Activated CD8-positive, alpha-beta memory T cell treated with anti-CD3 and anti-CD28 coated beads, Interleukin-2, amount 50 U/mL, for 24 hours (primary cell): ENCODE data around the gene GRIK3.
"Not testable (repeated sequence)": the region's sequence is repeated elsewhere in the genome, so short reads cannot be mapped to it uniquely, and the experiment has no call there.

ENCODE experiments used
- DNase-seq: peaks from one replicate; pipeline ENCODE4 v3.0.0-alpha.2; 2020; ENCODE audit errors: extremely low read depth

Gene GRIK3

GRCh38 chr1:36910886-36911540 lies 123.3 kb downstream of the GRIK3 start:
- DNase-seq, result no peak

- DNase-seq, result no peak
Observed at GRCh38 chr1:36909946-36910725, 124.2 kb downstream of the GRIK3 start.

DNA sequence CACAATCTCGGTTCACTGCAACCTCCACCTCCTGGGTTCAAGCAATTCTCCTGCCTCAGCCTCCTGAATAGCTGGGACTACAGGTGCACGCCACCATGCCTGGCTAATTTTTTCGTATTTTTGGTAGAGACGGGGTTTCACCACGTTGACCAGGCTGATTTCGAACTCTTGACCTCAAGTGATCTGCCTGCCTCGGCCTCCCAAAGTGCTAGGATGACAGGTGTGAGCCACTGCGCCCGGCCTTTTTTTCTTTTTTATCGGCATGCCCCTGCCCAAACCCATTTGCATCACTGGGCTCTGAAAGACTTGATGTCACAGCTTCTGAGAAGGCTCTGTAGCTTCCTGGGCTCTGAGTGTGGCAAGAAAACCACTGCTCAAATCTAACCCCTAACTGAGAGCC lies 125.0 kb downstream of the GRIK3 start:
- DNase-seq, result not testable (repeated sequence)

GRCh38 chr1:36908096-36908495 lies 126.2 kb downstream of the GRIK3 start:
- no peak for DNase-seq

DNA sequence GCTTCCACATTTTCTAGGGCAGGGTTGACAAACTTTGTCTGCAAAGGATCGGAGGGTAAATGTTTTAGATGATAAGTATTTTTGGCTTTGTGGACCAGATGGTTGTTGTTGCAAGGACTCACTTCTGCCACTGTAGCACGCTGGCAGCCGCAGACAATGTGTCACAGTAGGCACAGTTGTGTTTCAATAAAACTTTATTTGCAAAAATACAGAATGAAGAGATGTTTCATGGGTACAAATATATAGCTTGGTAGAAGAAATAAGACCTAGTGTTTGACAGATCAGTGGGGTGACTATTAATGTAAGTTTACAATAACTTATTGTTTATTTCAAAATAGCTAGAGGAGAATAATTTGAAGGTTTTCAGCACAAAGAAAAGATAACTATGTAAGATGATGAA lies 127.8 kb downstream of the GRIK3 start:
- no peak for DNase-seq

DNA sequence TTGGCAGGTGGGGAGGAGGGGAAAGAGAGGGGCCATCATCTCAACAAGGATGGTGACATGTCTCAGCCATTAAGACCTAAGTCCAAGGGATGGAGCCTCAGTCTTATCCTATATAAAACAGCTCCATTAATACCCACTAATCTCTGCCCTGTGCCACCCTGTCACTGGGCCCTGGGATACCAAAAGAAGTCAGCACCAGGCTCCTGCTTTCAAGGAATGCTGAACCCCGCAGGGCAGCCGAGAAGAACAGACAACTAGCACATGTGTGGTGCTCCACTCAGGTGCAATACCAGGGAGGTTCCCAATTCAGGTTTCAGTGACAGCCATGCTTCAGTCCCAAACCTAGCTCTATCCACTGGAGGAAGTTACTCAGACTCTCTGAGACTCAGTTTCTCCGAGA lies 128.4 kb downstream of the GRIK3 start:
- no peak for DNase-seq

GRCh38 chr1:36900128-36900527 lies 134.2 kb downstream of the GRIK3 start:
- no peak for DNase-seq

DNA sequence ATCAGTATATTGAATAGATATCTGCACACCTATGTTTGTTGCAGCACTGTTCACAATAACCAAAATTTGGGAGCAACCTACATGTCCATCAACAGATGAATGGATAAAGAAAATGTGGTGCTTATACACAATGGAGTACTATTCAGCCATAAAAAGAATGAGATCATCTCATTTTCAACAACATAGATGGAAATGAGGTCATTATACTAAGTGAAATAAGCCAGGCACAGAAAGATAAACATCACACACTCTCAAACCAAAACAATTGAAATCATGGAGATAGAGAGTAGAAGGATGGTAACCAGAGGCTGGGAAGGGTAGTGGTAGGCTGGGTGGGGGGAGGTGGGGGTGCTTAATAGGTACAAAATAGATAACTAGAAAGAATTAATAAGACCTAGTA lies 136.5 kb downstream of the GRIK3 start:
- not testable (repeated sequence) for DNase-seq

DNA sequence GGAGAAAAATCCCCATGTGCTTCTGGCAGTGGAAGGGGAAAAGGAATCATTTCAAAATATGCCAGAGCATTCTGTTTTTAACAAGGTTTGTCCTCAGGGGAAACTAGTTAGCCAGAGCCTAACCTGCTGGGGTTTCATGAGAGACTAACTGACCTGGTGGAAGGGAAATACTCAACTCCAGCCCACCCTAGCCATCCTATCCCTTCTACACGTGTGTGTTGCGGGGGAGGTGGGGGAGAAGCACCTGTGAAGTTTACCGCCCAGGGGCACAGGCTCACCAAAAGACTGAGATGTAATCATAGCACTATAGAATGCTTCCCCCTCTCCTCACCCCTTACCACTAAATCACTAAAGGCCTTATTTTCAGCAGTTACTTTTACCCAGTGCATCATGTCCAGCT lies 139.5 kb downstream of the GRIK3 start:
- no peak for DNase-seq

- no peak for DNase-seq
Observed at GRCh38 chr1:36890776-36891175, 143.5 kb downstream of the GRIK3 start.

GRCh38 chr1:36889478-36890226 lies 144.7 kb downstream of the GRIK3 start:
- no peak for DNase-seq

DNA sequence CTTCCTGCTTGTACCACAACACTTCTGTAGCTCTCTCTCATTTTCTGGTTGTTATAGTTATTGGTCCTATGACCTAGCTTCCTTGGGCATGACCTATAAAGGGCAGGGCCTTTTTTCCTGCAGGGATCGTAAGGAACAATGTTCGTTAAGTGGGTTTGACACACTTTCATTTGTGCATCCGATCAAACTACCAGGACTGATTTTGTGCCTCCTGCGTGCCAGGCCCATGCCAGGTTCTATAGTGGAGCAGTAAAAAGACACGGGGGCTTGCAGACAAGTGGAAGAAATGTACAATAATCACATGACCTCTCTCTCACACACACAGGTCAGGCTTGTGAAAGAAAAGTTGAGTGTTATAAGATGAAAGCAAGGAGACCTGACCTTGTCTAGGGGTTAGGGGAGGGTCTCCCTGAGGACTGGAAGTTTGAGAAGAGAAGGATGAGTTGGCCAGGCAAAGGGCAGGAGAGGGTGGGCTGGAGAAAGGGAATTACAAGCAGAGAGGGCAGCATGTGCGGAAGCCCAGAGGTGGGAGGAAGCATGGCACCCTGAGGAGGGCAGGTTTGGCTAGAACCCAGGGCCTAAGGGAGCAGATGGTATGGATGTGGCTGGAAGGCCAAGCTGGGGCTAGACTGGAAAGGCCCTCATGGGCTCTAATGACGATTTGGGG lies 145.4 kb downstream of the GRIK3 start:
- DNase-seq, result no peak

DNA sequence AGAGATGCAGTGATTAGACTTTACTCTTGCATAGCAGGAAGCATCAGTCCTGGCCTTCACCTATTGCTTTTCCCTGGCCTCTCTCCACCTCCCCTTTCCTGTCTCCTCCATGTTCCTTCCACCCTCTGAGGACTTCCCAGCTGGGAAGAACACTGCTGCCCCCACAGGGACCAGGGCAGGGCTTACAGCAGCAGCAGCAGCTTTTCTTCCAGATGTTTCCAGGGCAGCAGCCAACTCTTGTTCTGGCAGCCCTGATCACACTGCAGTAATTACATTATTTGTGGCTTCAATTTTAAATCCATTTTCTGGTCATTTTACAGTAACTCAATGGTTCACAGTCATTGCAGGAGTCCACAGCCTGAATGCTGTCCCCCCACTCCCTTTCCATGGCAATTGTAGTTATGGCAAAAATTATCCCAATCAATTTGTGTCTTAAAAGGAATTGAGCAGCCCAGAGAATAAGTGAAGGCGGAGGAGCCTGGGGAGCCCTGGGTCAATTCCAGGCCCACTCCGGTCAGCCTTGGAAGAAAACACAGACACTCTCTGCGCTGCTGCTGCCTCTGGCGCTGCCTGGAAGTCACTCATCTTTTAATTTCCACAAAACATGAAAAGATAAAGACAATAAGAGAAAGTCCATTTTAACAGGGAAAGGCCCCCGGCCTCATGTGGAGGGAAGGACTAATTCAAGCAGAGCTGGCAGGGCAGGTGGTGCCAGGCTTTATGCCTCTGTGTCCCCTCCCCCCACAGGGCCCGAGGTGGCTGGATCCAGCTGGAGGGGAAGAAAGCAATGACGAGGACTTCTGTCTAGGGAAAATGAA lies 148.6 kb downstream of the GRIK3 start:
- no peak for DNase-seq

DNA sequence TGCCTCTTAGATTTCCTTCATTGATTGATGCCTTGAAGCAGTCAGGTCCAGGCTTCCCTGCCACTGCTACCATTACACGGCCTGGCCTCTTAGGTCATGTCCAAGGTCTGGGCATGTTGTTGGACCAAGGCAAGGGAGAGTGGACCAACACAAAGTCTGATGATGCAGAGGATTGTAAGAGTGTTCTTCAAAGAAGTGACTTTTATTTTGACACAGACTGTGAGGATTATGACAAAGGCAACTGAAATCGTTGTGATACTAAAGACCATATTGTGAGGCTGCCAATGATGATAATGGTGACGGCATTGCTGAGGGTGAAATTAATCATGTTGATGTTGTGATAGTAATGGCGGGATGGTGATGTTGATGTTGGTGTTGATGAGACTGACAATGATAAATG lies 149.5 kb downstream of the GRIK3 start:
- no peak for DNase-seq

DNA sequence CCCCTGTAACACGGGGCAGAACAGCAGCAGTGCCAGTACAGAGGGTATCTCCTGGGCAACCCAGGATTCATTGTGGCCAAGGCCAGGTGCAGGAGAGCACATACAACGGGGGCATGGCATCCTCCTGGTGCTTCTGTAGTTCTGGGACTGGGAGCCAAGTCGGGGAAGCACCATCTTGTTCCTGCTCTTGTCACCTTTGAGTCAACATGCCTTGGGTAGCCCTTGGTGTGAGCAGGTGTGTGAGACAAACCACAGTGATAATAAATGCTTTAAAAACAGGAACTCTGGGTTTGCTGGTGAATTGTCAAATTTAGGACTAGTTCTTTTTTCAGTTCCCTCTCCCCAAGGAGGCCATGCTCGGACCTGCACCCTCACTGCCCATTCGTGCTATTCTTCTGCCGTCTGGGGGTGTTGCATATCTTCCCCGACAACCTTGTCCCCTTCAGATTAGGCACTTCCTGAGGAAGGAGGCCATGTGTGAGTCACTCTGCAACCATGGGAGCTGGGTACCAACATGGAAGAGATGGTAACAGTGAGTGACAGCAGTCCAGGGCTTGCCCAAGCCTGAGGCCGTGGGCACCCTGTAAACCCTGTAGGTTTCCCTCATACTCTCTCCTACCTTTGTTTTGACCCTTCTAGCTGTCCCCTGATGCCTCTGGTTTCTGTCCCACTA lies 150.2 kb downstream of the GRIK3 start:
- no peak for DNase-seq

DNA sequence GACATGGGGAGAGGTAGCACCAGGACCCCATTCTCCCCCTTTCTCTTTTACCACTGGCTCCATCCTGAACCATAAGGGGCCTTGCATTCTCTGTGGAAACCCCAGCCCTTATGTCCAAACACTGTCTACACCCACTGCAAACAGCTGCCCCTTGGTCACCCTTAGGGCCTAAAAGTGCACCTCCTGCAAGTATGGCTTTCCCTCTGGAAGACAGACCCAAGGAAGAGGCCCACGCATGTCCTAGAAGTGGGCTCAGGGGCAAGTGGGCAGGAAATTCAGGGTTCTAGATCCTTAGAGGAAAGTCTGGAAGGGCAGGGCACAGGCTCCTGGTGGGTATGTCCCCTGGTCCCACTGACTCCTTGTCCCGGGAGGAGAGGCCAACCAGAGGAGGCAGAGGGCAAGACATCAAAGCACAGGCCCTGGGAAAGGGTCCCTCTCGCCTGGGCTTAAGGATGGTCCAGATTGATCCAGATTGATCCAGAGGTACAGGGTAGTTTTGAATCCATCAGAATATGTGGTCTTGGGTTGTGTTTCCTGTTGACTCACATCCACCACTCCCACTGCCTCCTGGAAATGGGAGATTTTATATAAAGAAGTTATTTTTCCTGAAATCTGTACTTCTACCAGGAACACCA lies 150.9 kb downstream of the GRIK3 start:
- no peak for DNase-seq

- DNase-seq, result no peak
Observed at GRCh38 chr1:36882536-36883285, 151.6 kb downstream of the GRIK3 start.

GRCh38 chr1:36881541-36881940 lies 152.8 kb downstream of the GRIK3 start:
- DNase-seq, result no peak

DNA sequence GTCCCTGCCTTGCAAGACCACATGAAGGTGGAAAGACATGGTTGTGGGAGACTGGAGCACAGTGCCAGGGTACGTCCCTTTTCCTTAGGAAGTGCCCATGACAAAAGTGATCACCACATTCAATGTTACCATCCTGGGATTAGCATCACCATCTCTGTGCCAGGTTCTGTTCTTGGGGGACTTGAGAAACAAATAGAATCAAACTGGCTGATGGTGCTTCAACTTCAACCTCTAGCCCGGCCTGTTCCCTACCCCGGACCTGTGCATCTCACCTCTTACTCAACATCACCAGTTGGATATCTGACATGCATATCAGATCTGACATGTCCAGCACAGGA lies 153.3 kb downstream of the GRIK3 start:
- DNase-seq, result no peak
